Fibroblast of pulmonary artery (primary cell): Measurements from ENCODE around the gene MAPKAPK2.
A peak's percentile ranks its signal among the peaks of the same experiment; 100 is the strongest.

Experiments used
- DNase-seq: peaks from one replicate; pipeline ENCODE4 v3.0.0-alpha.2; 2010; ENCODE audit warnings: low read depth
- H3K4me3 ChIP-seq: replicated peaks from 2 replicates; pipeline ENCODE4 v1.5.1; 2011; ENCODE audit warnings: low read depth, mild to moderate bottlenecking, control low read depth, low read length, moderate library complexity
- TF ChIP-seq, protein P1 (sequence below): IDR thresholded peaks from 2 replicates; pipeline ENCODE4 v1.5.1; 2011; ENCODE audit warnings: mild to moderate bottlenecking, control low read depth, low read length, inconsistent platforms; ENCODE audit errors: missing control alignments

The MAPKAPK2 gene

DNA sequence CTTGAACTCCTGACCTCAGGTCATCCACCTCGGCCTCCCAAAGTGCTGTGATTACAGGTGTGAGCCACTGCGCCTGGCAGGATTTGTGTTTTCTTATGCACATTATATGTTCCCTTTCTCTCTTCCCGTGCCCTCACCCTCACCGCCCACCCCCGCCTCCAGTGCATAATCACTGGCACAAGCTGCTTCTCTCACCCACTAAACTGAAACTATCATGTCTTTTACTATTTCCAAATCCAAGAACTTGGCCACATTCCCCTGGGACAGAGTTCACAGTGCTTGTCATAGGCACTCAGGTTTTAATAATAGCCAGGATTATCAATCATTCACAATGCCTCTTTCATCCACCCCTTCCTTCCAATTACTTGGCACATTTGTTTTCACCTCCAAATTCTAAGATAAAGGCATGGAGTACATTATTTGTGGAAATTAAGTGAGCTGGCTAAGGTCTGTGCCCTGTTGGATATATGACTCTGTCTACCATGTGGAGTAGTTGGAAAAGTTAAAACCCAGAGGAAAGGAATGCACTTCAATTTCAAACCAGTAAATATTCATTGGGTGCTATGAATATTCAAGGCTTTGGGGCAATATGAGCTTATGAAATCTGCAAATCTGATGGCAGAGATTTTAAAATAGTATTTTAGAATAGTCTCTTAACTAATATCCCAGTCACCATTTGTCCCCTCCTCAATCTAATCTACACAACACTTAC, 17.6 kb upstream of the MAPKAPK2 start:
- DNase-seq = no peak
- TF ChIP-seq, protein P1, sequence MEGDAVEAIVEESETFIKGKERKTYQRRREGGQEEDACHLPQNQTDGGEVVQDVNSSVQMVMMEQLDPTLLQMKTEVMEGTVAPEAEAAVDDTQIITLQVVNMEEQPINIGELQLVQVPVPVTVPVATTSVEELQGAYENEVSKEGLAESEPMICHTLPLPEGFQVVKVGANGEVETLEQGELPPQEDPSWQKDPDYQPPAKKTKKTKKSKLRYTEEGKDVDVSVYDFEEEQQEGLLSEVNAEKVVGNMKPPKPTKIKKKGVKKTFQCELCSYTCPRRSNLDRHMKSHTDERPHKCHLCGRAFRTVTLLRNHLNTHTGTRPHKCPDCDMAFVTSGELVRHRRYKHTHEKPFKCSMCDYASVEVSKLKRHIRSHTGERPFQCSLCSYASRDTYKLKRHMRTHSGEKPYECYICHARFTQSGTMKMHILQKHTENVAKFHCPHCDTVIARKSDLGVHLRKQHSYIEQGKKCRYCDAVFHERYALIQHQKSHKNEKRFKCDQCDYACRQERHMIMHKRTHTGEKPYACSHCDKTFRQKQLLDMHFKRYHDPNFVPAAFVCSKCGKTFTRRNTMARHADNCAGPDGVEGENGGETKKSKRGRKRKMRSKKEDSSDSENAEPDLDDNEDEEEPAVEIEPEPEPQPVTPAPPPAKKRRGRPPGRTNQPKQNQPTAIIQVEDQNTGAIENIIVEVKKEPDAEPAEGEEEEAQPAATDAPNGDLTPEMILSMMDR = no peak
- no peak overlapping the region for H3K4me3 ChIP-seq

GRCh38 chr1:206668351-206668750, 16.4 kb upstream of the MAPKAPK2 start:
- H3K4me3 ChIP-seq = no peak overlapping the region
- TF ChIP-seq, protein P1 = no peak
- no peak for DNase-seq

DNA sequence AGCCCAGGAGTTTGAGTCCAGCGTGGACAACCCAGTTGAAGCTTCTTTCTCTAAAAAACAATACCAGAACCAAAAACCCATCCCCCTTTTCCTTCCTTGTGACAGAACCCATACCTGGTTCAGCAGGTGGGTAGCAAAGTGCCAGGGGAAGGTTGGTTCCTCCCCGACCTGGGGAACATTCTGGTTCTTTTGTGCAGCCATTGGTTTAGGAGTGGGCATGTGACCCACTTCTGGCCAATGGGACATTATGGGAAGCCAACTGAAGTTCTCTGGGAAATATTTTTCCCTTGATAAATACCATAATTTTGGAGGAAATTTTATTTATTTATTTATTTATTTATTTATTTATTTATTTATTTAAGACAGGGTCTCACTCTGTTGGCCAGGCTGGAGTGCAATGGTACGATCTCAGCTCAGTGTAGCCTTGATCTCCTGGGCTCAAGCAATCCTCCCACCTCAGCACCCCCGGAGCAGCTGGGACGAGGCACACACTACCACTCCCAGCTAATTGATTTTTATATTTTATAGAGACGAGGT, 15.8 kb upstream of the MAPKAPK2 start:
- TF ChIP-seq, protein P1 = no peak
- no peak for DNase-seq
- no peak overlapping the region for H3K4me3 ChIP-seq

DNA sequence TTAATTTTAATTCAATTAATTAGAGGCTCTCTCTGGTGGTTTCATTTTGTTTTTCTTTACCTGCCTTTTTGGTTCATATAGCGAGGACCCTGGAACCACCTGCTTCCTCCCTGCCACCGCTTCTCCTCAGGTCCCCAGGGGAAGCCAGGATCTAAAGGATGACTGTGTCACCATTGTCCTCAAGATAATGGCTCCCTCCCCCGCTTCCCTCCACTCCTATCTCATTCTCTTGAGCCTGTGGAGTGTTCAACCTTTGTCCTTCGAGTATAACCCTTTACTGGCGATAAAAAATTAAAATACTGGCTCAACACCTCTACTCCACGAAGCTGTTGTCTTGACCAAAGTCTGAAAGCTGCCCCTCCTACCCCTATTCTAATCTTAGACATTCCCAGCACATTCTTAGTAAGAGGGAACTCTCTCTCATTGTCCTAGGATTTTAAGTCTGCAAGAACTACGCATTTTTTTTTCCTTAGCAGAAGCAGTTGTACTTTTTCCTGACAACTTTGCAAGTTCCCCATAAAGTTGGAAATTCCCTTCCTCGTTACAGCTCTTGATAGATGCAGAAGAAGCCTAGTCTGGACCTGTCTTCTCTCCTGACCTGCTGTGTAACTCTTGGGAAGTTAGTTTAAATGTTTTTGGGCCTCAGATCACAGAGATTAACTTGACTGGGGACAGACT, 12.6 kb upstream of the MAPKAPK2 start:
- no peak overlapping the region for H3K4me3 ChIP-seq
- DNase-seq = no peak
- TF ChIP-seq, protein P1 = no peak

GRCh38 chr1:206672844-206673758, 11.6 kb upstream of the MAPKAPK2 start:
- peak; percentile 53 for DNase-seq
- TF ChIP-seq, protein P1 = no peak
- H3K4me3 ChIP-seq = no peak overlapping the region

DNA sequence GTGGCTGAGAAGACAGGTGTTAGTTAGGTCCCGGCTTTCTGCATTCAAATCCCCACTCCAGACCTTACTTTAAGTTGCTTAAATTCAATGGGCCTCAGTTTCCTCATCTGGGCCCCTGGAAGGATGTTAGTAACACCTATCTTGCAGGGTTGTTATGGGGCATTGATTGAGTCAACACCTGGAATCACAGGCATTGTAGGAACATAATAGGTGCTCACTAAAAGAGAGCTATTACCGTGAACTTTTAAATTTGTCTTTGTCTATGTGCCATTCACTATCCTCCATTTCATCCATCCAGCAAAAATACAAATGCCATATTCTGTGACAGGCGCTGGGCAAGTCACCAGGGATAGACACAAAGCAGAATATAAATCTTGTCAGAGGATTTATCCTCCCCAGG, 10.5 kb upstream of the MAPKAPK2 start:
- DNase-seq = no peak
- no peak overlapping the region for H3K4me3 ChIP-seq
- TF ChIP-seq, protein P1 = no peak
